ENCODE measurements around the gene CST11.

DNA sequence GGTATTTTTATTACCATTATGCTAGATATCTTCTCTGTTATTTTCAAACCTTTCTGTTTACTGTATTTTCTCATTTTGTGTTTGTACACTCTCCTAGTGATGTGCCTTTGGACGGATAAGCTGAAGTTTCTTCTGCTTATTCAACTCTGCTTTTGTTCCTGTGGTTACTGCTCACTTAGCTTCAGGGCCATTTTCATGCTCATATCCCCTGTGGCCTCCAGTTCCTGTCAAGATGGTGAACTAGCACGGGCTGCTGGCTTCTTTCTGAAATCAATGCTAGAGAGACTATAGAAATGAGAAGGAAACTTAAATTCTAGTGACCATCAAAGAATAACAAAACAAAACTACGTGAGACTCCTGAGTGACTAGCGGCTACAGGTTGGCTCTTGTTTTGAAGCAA is 31.4 kb upstream of the CST11 start:
- TF ChIP-seq, protein P1, sequence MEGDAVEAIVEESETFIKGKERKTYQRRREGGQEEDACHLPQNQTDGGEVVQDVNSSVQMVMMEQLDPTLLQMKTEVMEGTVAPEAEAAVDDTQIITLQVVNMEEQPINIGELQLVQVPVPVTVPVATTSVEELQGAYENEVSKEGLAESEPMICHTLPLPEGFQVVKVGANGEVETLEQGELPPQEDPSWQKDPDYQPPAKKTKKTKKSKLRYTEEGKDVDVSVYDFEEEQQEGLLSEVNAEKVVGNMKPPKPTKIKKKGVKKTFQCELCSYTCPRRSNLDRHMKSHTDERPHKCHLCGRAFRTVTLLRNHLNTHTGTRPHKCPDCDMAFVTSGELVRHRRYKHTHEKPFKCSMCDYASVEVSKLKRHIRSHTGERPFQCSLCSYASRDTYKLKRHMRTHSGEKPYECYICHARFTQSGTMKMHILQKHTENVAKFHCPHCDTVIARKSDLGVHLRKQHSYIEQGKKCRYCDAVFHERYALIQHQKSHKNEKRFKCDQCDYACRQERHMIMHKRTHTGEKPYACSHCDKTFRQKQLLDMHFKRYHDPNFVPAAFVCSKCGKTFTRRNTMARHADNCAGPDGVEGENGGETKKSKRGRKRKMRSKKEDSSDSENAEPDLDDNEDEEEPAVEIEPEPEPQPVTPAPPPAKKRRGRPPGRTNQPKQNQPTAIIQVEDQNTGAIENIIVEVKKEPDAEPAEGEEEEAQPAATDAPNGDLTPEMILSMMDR (IDR thresholded peaks at IDR 0.05) = no peak
- no peak for TF ChIP-seq ZFX (IDR thresholded peaks at IDR 0.05; ENCODE audit: borderline replicate concordance)
